Loucy (cell line): Measurements from ENCODE around the gene ADAMTS19.

Experiments
- H2AFZ ChIP-seq: fragments of 200-600 bp; sonication (generic); 2 replicates; pipeline ENCODE4 v1.6.0; 2016; ENCODE audit warnings: antibody characterized with exemption, mild to moderate bottlenecking, low read length, moderate library complexity
- H3F3A ChIP-seq: fragments of 200-600 bp; 2 replicates; pipeline ENCODE4 v1.6.0; 2016; ENCODE audit warnings: antibody characterized with exemption, low read depth, mild to moderate bottlenecking
- H3K27me3 ChIP-seq: fragments of 200-600 bp; sonication (generic); 2 replicates; pipeline ENCODE4 v1.6.1; 2014; ENCODE audit warnings: low read length, mild to moderate bottlenecking; ENCODE audit not compliant: insufficient read depth, poor library complexity, severe bottlenecking
- H3K36me3 ChIP-seq: fragments of 200-600 bp; sonication (generic); 2 replicates; pipeline ENCODE4 v1.6.1; 2016; ENCODE audit warnings: low read length; ENCODE audit not compliant: insufficient read depth
- H3K4me1 ChIP-seq: fragments of 200-600 bp; sonication (generic); 2 replicates; pipeline ENCODE4 v1.5.1; 2014; ENCODE audit warnings: low read length, mild to moderate bottlenecking; ENCODE audit not compliant: insufficient read depth, poor library complexity, severe bottlenecking
- H3K4me2 ChIP-seq: fragments of 200-600 bp; sonication (generic); 2 replicates; pipeline ENCODE4 v1.6.0; 2014; ENCODE audit warnings: antibody characterized with exemption, low read length, low read depth, mild to moderate bottlenecking; ENCODE audit not compliant: poor library complexity, severe bottlenecking
- H3K4me3 ChIP-seq: fragments of 200-600 bp; sonication (generic); 2 replicates; pipeline ENCODE4 v1.5.1; 2014; ENCODE audit warnings: low read length, mild to moderate bottlenecking, mixed read lengths; ENCODE audit not compliant: poor library complexity, severe bottlenecking
- H3K79me2 ChIP-seq: fragments of 200-600 bp; sonication (generic); 2 replicates; pipeline ENCODE4 v1.6.1; 2014; ENCODE audit warnings: low read length; ENCODE audit not compliant: insufficient read depth
- H3K9ac ChIP-seq: fragments of 200-600 bp; sonication (generic); 2 replicates; pipeline ENCODE4 v1.6.0; 2014; ENCODE audit warnings: mild to moderate bottlenecking, low read depth, low read length, moderate library complexity; ENCODE audit not compliant: poor library complexity, severe bottlenecking
- H3K9me2 ChIP-seq: fragments of 200-600 bp; sonication (generic); replicated peaks from 2 replicates; pipeline ENCODE4 v1.6.1; 2016; ENCODE audit warnings: low read depth, low read length, mixed read lengths
- H3K9me3 ChIP-seq: fragments of 200-600 bp; sonication (generic); 2 replicates; pipeline ENCODE4 v1.6.1; 2014; ENCODE audit warnings: mild to moderate bottlenecking, antibody characterized with exemption, low read length, low read depth; ENCODE audit not compliant: insufficient read depth
- H4K20me1 ChIP-seq: fragments of 200-600 bp; sonication (generic); 2 replicates; pipeline ENCODE4 v1.6.0; 2014; ENCODE audit warnings: antibody characterized with exemption, low read length, mild to moderate bottlenecking; ENCODE audit not compliant: insufficient read depth, poor library complexity, severe bottlenecking
- CTCF ChIP-seq: fragments of 200-600 bp; sonication (generic); conservative IDR thresholded peaks from 2 replicates; pipeline ENCODE4 v1.5.1; 2014; ENCODE audit warnings: mild to moderate bottlenecking, antibody characterized with exemption, low read length
- EZH2phosphoT487 ChIP-seq: fragments of 200-600 bp; IDR thresholded peaks from 2 replicates; pipeline ENCODE4 v1.6.1; 2018; ENCODE audit warnings: antibody characterized with exemption, mild to moderate bottlenecking, moderate library complexity, borderline replicate concordance

ADAMTS19 gene

DNA sequence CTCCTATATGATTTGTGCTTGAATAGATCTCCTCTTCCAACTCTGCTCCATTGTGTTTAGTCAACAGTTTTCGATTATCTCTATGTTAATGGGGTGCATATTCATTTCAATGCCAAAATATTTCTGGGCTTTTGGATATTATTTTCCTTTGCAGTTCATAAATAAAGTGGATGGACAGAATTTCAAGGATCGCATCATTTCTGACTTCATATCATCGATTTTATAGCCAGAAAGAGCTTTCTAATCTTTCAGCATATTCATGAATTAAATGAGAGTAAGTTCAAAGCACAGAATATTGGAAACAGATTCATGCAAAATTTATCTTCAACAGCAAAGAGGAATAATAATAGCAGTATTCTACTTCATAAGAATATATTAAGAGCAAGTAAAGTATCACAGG lies 227.8 kb downstream of the ADAMTS19 start:
- H2AFZ ChIP-seq, result no peak overlapping the region

DNA sequence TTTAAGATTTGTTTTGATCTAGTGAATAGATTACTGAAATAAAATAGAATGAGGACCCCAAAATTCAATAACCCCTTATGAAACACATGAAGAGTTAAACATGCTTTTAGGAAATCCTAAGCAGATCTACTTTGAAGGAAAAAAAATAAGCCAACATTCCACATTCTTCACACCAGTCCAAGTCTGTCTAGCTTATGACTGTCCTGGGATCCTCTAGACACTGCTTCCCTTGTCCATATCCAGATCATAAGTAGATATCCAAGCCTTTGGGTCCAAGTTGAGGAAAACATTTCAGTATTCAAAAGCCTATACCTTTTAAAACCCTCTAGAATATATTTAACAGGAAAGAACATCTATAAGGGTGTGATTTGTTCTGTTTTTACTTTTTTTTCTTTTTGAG lies 228.9 kb downstream of the ADAMTS19 start:
- H4K20me1 ChIP-seq, result no peaks in the 10 kb centered on the region
- H3K79me2 ChIP-seq, result no peaks in the 10 kb centered on the region
- no peaks in the 10 kb centered on the region for H3K36me3 ChIP-seq
- no peaks in the 10 kb centered on the region for H3K9me2 ChIP-seq
- no peaks in the 10 kb centered on the region for H3K9me3 ChIP-seq
- H3K9ac ChIP-seq, result no peak overlapping the region
- no peak overlapping the region for H2AFZ ChIP-seq
- no peak overlapping the region for H3K4me3 ChIP-seq
- H3F3A ChIP-seq, result no peaks in the 10 kb centered on the region
- TF ChIP-seq EZH2phosphoT487, result no peak
- TF ChIP-seq CTCF, result no peak
- no peaks in the 10 kb centered on the region for H3K27me3 ChIP-seq
- H3K4me1 ChIP-seq, result no peaks in the 10 kb centered on the region
- no peak overlapping the region for H3K4me2 ChIP-seq

More for the DNA sequence above, 227.8 kb downstream of the ADAMTS19 start:
- Histone ChIP-seq H3K9me2 (no peaks in the 10 kb centered on the region), H3K9me3 (no peaks in the 10 kb centered on the region), H3K4me3 (no peak overlapping the region), H3K36me3 (no peaks in the 10 kb centered on the region), H3K27me3 (no peaks in the 10 kb centered on the region), H3F3A (no peaks in the 10 kb centered on the region), H3K79me2 (no peaks in the 10 kb centered on the region), H3K9ac (no peak overlapping the region), H4K20me1 (no peaks in the 10 kb centered on the region), H3K4me1 (no peaks in the 10 kb centered on the region), H3K4me2 (no peak overlapping the region)
- TF ChIP-seq CTCF (no peak), EZH2phosphoT487 (no peak)

DNA sequence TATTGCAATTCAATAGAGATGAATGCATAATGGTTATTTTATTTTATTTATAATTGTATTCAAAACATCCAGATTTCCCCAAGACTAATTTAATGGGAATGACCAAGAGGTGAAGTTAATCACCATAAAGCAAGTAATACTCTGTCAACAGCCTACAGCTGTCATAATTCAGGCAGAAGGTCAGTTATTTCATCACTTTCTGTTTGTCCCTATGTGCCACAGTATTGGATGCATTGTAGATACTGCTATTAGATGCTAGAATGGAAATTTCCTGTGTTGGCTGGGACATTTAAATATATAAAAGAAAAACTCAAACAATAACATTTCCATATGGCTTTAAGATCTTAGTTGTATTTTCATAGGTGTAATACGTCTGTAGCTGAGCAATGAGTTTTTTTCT lies 231.1 kb downstream of the ADAMTS19 start:
- no peak overlapping the region for H2AFZ ChIP-seq
- no peak overlapping the region for H3K4me3 ChIP-seq
- H3K4me1 ChIP-seq, result no peaks in the 10 kb centered on the region
- no peaks in the 10 kb centered on the region for H4K20me1 ChIP-seq
- no peaks in the 10 kb centered on the region for H3K79me2 ChIP-seq
- no peaks in the 10 kb centered on the region for H3K36me3 ChIP-seq
- H3K9ac ChIP-seq, result no peak overlapping the region
- no peaks in the 10 kb centered on the region for H3F3A ChIP-seq
- H3K27me3 ChIP-seq, result no peaks in the 10 kb centered on the region
- H3K4me2 ChIP-seq, result no peak overlapping the region
- TF ChIP-seq EZH2phosphoT487 (no peak), CTCF (no peak)
- H3K9me2 ChIP-seq, result no peaks in the 10 kb centered on the region
- H3K9me3 ChIP-seq, result no peaks in the 10 kb centered on the region
